ENCODE measurements around the gene IL20.

IL20 gene

DNA sequence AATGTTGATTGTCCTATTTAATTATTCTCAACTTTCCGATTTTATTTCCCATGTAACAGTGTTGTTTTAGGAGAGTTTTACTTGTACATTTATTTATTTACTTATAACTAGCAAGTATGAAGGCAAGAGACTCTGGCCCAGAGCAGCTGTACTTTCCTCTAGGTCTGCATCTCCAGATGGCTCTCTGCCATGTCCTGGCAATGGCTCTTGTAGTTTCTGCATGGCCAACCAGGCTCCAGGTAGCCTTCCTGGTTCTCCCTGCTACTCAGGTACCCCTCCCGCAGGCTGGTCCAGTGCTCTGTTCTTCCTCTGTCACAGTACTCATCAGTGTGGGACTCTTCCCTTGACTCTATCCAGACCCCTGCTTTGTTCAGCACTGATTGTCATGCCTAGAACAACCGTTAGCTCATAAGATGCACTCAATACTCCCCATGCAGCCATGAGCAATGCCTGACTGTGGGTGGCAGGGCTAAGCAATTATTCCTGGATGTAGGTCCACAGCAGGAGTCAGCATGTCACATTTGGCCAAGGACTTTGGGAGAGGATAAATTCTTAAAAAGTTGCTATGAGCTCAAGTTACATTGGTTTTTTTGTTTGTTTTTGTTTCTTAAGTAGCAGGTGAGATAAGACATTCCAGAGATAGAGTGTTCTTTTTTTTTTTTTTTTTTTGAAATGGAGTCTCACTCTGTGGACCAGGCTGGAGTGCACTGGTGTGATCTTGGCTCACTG lies 10.9 kb upstream of the IL20 start:
- Histone ChIP-seq H3K27ac (ENCODE audit: low read length) (no peak overlapping the region), H4K20me1 (ENCODE audit: insufficient read depth, low read length) (no peaks in the 10 kb centered on the region), H3K79me2 (ENCODE audit: low read length) (no peaks in the 10 kb centered on the region), H3K9ac (ENCODE audit: low read length) (no peak overlapping the region), H3K36me3 (replicated peaks; ENCODE audit: low read depth, low read length) (no peaks in the 10 kb centered on the region), H3K4me1 (ENCODE audit: low read length) (no peaks in the 10 kb centered on the region), H2AFZ (ENCODE audit: low read depth, low read length) (no peak overlapping the region), H3K9me3 (ENCODE audit: insufficient read depth, low read length) (no peaks in the 10 kb centered on the region), H3K4me2 (ENCODE audit: low read length) (no peak overlapping the region), H3K4me3 (ENCODE audit: low read length) (no peak overlapping the region), H3K27me3 (ENCODE audit: low read depth, low read length) (peaks cover 41% of the 10 kb centered on the region)
- no peak for TF ChIP-seq CTCF (IDR thresholded peaks at IDR 0.05; ENCODE audit: low read depth, low read length)
- TF ChIP-seq EZH2phosphoT487 (IDR thresholded peaks at IDR 0.05; ENCODE audit: low read depth) = no peak

DNA sequence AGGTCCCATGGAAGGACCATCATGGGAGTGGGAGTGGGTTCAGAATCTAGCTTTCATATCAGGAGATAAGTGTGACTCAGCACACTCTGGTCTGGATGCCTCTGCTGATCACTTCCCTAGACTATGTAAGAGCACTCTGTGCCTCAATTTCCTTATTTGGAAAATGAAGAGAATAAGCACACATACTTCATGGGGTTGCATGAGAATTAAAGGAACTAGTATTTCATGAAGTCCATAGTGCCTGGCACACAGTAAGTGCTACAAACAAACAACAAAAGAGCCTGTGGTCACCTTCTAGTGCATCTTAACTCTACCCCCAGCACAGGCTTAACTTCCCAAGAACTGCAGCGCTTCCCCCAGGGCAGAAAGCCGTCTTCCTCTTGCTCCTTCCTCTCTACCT lies 9.6 kb upstream of the IL20 start:
- H3K4me2 ChIP-seq (ENCODE audit: low read length) = no peak overlapping the region
- no peaks in the 10 kb centered on the region for H3K79me2 ChIP-seq (ENCODE audit: low read length)
- H3K27me3 ChIP-seq (ENCODE audit: low read depth, low read length) = peaks cover 39% of the 10 kb centered on the region
- no peak overlapping the region for H3K9ac ChIP-seq (ENCODE audit: low read length)
- no peak overlapping the region for H2AFZ ChIP-seq (ENCODE audit: low read depth, low read length)
- no peak overlapping the region for H3K27ac ChIP-seq (ENCODE audit: low read length)
- H3K4me3 ChIP-seq (ENCODE audit: low read length) = no peak overlapping the region
- no peaks in the 10 kb centered on the region for H4K20me1 ChIP-seq (ENCODE audit: insufficient read depth, low read length)
- TF ChIP-seq CTCF (IDR thresholded peaks at IDR 0.05; ENCODE audit: low read depth, low read length) (no peak), EZH2phosphoT487 (IDR thresholded peaks at IDR 0.05; ENCODE audit: low read depth) (no peak)
- no peaks in the 10 kb centered on the region for H3K4me1 ChIP-seq (ENCODE audit: low read length)
- no peaks in the 10 kb centered on the region for H3K36me3 ChIP-seq (replicated peaks; ENCODE audit: low read depth, low read length)
- no peaks in the 10 kb centered on the region for H3K9me3 ChIP-seq (ENCODE audit: insufficient read depth, low read length)

DNA sequence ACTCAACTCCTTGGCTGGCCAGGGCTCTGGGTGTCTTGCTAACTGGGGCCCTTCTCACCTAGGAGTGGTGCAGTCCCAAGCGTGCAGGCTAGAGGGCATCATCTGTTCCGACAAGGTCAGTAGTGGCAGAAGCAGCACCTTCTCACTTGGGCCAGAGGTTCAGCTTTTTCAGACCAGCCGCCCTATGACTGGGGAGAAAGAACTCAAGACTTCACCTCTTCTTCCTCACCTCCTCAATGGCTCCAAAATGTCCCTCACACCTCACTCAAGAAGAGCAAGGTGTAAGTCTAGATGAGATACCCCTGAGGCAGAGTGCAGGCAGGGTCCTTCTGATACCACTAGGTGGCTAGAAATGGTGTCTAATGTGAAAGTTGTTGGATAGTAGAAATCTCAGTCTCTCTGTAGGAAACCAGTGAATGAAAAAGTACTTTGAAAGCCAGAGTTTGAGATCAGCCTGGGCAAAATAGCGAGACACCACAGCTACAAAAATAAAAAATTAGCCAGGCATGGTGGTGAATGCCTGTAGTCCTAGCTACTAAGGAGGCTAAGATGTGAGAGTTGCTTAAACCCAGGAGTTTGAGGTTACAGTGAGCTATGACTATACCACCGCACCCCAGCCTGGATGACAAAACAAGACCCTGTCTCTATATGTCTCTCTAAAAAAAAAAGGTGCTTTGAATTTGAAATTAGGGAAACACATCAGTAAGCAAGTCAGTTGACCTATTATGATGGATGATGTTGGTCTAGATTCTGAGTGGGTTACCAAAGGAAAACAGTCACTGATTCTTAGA lies 8.6 kb upstream of the IL20 start:
- Histone ChIP-seq H3K27ac (ENCODE audit: low read length) (no peak overlapping the region), H3K79me2 (ENCODE audit: low read length) (no peaks in the 10 kb centered on the region), H3K9ac (ENCODE audit: low read length) (no peak overlapping the region), H3K4me2 (ENCODE audit: low read length) (no peak overlapping the region), H2AFZ (ENCODE audit: low read depth, low read length) (no peak overlapping the region), H3K27me3 (ENCODE audit: low read depth, low read length) (peaks cover 44% of the 10 kb centered on the region), H4K20me1 (ENCODE audit: insufficient read depth, low read length) (no peaks in the 10 kb centered on the region), H3K36me3 (replicated peaks; ENCODE audit: low read depth, low read length) (no peaks in the 10 kb centered on the region), H3K9me3 (ENCODE audit: insufficient read depth, low read length) (no peaks in the 10 kb centered on the region), H3K4me1 (ENCODE audit: low read length) (no peaks in the 10 kb centered on the region), H3K4me3 (ENCODE audit: low read length) (no peak overlapping the region)
- TF ChIP-seq EZH2phosphoT487 (IDR thresholded peaks at IDR 0.05; ENCODE audit: low read depth) (no peak), CTCF (IDR thresholded peaks at IDR 0.05; ENCODE audit: low read depth, low read length) (peak; percentile 68)

DNA sequence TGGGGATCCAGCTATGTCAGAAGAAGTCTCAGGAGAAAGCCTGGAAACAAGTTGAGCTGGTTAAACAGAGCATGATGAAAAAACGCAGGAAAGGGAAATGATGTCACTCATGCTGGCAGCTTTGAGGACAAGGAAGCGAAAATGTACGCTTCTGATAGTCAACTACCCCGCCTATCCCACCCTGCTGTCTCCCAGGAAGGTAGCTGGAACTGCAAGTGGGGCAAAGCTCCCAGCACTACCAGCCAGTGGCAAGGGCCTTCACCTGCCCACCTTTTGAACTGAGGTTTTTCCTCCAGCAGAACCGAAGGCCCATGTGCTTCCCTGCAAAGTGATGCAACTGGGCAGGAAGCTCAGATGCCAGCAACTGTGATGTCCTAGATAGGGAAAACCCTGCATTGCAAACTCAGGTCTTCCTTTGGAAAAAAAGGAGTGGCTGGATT lies 6.3 kb upstream of the IL20 start:
- Histone ChIP-seq H3K9me3 (ENCODE audit: insufficient read depth, low read length) (no peaks in the 10 kb centered on the region), H3K4me1 (ENCODE audit: low read length) (no peaks in the 10 kb centered on the region), H3K36me3 (replicated peaks; ENCODE audit: low read depth, low read length) (no peaks in the 10 kb centered on the region), H3K4me2 (ENCODE audit: low read length) (no peak overlapping the region), H3K9ac (ENCODE audit: low read length) (no peak overlapping the region), H3K27ac (ENCODE audit: low read length) (no peak overlapping the region), H3K27me3 (ENCODE audit: low read depth, low read length) (peaks cover 41% of the 10 kb centered on the region), H3K79me2 (ENCODE audit: low read length) (no peaks in the 10 kb centered on the region), H3K4me3 (ENCODE audit: low read length) (no peak overlapping the region), H2AFZ (ENCODE audit: low read depth, low read length) (peak overlapping the region; percentile 31; the same call in 1 of the 2 replicates), H4K20me1 (ENCODE audit: insufficient read depth, low read length) (no peaks in the 10 kb centered on the region)
- no peak for TF ChIP-seq CTCF (IDR thresholded peaks at IDR 0.05; ENCODE audit: low read depth, low read length)
- TF ChIP-seq EZH2phosphoT487 (IDR thresholded peaks at IDR 0.05; ENCODE audit: low read depth) = no peak
